ENCODE results near the gene CHML.

CHML gene

DNA sequence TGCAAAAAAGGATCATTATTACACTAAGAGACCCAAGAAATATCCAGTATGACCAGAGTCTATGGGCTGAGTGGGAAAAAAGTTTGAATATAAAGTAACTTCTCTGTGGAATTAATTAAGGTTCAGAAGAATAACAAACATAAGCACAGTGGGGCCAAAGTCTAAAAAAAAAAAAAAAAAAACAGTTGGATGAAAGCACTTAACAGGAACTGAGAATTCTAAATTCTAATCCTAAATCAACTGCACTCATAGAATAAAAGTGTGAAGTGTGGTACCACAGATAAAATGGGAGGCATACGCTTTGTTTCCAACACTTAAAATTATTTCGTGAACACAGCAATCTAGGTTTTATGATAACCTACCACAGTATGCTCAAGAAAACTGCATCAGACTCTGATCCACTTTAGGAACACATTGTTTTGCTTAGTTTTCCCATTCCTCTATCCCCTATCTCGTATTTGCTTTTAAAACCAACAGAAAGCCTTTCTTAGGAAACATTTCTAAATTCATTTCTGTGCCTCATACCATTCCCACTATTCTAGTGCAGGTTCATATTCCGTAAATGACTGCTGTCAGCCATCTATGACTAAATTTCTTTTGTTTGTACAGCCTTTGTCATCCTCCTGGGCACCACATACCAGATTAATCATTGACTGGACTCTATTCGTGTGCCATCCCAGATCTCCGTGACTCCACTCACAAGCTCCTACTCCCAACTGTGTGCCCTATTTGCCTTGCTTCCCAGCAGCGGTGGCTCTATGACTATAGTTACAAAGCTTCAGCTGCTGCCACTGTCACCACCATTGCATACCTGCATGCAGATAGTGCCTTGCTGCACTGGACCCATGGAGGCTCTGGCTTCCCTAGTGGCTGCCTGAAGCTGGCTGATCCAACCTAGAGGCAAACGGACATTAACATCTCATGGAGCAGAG lies 24.9 kb downstream of the CHML start:
- no peak for DNase-seq (ENCODE audit: low read depth)

DNA sequence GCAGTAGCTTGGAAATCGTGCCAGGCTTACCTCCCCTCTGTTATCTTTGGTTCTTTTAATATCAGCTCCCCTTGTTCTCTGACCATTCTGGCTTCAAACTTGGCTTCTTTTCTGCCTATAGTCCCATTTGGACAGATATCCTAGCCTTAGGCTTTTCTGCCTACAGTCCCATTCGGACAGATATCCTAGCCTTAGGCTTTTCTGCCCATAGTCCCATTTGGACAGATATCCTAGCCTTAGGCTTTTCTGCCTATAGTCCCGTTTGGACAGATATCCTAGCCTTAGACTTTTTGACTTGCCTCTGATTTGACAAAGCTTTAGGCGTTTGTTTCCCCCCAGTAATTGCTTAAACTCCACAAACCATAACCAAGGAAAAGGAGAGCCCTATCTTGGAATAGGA lies 25.6 kb downstream of the CHML start:
- no peak for DNase-seq (ENCODE audit: low read depth)

DNA sequence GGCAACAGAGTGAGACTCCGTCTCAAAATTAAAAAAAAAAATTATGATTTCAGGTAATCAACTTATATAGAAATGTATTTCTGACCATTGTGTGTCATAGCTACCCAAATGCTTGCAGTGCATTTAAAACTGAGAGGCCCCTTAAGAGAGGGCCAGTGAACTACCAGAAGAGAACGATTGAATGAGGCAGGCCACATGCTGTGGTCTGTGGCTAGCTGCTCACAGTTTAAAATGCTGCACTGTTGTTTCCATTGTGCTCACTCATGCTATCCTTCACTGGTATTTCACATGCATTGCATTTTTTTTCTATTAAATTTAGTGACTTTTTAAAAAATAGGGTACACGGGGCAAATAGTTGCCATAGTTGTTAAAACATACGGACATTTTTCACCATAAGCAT lies 26.0 kb downstream of the CHML start:
- DNase-seq (ENCODE audit: low read depth): no peak

DNA sequence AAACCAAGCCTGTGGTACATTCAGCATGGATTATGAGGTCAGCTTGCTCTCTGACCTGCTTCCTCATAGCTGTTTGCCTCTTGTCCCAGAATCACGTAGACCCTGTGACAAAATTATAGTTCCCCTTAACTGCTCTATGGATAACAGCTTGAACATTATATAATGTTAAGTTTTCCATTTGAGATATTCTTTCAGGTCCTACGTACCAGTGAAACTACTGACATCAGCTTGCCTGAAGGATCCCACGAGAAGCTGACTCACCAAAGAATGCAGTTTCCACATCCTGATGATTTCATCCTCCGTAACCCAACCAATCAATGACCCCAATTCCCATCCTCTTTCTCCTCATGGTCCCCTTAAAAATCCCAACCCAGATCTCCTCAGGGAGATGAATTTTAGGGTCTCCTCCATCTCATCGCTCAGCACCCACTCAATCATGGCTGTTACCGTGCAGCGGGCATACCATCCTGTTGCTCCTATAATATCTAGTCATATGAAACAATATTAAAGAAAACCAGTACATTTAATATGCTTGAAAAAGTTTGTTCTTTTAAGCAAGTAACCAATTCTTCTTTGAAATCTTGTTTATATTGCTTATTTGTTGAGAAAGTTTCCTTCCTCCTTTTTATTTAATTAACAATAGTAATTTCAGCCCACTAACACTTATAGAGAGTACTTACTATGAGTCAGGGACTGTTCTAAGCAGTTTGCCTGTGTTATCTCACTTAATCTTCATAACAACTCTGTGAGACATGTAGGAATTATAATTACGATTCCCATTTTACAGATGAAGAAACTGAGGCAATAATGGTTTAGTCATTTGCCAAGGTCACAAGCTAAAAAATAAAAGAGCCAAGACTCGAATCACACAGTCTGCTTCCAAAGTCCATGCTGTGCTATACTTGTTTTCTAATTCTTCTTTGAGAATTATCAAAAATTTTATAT lies 27.4 kb downstream of the CHML start:
- peak; percentile 85 for DNase-seq (ENCODE audit: low read depth)

DNA sequence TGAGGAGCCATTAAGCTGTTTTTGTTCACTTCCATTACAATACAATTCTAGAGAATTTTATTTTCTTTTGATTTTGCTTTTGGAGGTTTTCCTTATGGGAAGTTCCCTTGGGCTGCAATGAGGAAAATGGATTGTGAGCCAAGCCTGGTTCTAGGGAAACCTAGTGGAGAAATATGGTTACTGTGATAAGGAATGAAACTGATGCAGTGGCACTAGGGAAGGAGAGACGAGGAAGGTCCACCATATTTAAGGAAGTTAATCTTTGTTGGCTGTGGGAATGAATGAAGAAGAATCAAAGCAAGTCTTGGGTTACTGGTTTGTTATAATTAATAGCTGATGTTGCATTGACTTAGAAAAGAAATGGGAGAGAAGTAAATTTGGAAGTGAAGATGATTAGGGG lies 28.4 kb downstream of the CHML start:
- DNase-seq (ENCODE audit: low read depth): no peak

DNA sequence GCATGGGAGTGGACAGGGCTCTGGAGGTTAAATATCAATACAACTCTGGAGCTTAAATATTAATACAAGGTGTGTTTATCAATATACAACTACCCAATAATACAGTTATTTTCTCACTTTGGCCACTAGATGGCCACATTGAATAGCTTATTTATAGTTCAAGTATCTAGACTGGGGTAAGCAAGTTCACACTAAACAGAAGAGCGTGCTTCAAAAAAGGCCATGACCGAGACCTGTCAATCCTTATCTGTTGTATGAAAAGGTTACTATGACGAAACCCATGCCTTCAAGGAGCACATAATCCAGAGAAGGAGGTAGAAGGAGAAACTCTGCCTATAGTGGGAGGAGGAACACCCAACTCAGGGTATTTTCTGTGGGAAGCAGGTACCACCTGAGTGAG lies 29.1 kb downstream of the CHML start:
- DNase-seq (ENCODE audit: low read depth): peak; percentile 57

DNA sequence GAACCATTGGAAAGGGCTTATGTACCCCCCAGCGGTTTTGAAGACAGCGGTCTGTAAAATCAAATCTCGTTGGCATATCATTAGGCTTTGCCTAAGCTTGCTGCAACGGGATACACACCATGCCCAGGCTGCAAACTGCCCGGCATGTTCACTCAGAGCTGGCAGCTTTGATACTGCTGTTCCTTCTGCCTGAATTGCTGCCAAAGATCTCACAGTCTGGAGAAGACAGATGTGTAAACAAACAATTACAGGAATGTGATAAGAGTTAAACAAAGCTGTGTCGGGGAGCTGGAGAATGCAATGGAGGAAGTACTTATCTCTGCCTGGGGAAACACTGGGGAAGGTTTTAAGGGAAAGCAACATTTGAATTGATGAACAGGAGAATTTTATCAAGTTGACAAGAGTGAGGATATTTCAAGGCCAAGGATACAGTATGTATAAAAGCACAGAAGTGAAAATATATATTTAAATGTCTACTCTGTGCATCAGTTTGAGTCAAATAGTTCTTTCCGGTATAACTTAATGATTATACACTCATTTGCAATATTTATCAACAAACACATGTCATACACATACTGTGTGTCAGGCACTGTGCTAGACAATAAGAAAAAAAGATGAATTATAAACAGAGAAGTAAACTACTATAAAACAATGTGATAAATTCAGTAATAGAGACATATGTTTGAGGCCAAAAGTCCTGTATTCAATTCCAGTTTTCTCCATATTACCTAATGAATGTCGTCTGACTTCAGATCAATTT lies 29.9 kb downstream of the CHML start:
- no peak for DNase-seq (ENCODE audit: low read depth)

DNA sequence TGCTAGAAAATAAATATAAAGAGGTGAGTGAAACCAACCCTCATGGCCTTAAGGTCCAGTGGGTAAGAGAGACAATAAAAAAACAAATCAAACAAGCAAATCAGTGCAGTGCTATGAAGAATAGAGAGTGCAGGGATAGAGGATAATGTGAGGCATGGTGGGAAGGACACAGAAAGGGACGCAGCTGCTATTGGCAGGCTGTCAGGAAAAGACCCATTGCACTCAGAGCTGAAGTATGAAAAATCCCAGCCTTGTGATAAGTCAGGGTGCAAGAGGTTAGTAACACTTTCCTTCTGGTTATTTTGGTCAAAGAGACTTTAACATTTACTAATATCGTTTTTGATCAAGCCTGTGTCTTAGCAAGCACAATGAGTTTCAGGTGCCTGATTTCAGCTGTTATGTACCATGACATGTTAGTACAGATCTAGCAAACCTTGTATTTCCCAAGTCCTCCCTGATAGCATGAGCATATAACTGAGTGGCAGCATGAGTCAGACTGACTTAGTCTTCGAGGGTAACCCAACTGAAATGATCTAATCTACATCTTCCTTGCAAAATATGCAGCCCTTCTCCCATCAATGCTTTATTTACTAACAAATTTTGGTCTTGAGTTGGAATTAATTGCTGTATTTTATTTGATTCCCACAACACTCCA lies 31.7 kb downstream of the CHML start:
- DNase-seq (ENCODE audit: low read depth): no peak

DNA sequence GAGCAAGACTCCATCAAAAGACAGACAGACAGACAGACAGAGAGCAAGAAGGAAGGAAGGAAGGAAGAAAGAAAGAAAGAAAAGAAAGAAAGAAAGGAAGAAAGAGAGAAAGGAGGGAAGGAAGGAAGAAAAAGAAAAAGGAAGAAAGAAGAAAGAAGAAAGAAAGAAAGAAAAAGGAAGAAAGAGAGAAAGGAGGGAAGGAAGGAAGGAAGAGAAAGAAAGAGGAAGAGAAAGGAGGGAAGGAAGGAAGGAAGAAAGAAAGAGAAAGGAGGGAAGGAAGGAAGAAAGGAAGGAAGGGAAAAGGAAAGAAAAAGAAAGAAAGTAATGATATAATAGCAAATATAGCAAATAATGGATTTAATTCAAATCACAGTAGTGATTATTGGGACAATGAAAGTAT lies 32.7 kb downstream of the CHML start:
- DNase-seq (ENCODE audit: low read depth): no peak

DNA sequence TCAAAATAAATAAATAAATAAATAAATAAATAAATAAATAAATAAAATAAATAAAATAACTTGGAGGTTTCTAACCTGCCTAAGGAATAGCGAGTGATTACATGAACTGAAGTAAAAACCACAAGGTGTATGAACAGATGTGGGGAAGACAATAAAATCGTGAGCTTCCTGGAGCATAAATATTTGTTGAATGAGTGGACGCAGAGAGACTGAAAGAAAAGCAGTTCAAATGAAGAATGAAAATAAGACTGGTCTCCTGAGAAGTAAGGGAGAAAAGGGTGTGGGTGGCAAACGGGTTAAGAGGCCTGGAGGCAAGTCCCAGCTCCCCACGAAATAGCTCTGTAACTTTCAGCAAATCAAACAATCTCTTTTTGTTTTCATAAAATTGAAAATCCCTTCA lies 33.6 kb downstream of the CHML start:
- DNase-seq (ENCODE audit: low read depth): no peak

DNA sequence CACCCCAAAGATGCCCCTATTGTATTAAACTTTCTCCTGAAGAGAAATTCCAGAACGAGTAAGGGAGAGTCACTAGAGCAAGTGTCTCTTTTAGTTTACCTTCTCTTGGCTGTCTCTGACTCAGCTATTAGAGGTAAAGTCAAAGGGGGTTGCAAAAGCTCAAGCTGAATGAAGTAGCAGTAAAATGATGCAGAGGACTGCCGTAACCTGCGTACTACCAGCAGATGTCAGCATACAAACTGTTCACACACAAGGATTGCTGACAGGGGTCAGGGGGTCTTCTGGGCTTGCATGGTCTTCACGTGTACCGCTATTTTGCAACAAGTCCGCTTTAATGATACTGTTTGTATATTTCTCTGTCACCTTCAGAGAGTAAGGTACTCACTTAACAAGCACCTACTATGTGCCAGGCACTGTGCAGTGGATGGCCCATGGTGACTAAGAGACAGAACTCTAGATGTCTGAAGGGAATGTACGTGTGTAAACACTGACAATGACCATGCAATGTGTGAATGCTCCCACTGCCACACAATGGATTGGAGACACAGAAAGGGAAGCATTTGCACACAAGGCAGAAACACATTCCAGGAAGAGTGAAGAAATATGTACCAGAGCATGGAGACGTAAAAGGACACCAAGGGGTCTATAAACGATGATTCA lies 34.9 kb downstream of the CHML start:
- no peak for DNase-seq (ENCODE audit: low read depth)

DNA sequence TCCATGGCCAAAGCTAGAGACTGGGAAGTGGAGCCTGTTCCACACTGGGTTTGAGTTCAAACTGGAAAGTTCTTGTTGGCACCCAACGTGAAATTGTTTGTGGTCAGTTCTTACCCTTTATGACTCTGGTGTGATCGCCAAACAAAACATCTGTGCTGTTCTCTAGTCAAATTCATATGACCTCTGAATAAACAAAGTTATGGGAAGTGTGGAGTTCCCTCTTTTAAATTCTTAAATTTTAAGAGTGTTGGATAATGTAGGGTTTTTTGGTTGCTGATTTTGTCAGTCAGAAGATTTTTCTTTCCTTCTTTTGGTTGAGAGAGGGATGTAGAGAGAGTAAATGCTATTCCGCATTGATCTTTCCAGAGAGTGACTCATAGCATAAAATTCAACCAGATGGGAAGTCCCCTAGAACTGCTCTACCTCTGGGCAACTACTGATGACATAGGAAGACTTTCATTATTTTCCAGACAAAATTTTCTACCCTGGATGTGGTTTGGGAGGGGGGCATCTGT lies 36.4 kb downstream of the CHML start:
- DNase-seq (ENCODE audit: low read depth): peak; percentile 91

DNA sequence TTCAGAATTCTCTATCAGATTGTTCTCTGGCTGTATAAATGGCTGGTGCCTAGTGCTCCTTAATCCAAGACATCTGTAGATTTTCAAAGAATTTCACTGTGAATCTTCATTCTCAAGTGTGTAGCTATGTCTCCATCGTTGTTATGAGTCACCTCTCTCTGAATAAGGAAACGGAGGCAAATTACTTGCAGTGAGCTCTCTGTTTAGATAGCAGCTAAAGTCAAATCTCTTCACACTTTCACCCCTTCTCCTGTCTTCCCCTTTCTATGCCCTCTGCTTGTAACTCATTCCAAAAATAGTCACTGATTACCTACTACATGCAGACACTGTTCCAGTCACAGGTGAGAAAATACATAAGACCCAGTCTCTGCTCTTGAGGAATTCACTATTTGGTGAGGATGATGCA lies 39.7 kb downstream of the CHML start:
- DNase-seq (ENCODE audit: low read depth): no peak

DNA sequence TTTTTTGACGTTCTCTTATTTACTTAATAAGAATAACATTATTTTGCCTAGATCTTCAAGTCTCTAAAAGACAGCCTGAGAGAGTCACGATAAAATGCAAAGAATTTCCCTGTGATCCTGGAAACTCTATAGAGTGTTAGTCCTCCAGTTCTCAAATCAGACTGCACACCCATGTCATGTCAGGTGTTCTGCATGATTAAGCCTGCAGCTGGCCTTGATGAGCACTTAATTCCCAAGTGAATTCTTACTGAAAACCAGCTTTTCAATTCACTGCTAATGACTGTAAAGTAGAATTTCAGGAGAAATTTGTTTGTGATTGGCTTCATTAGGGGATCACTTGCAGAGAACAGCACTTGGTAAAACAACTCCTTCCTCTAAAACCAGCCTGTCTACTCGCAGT lies 41.9 kb downstream of the CHML start:
- DNase-seq (ENCODE audit: low read depth): no peak

DNA sequence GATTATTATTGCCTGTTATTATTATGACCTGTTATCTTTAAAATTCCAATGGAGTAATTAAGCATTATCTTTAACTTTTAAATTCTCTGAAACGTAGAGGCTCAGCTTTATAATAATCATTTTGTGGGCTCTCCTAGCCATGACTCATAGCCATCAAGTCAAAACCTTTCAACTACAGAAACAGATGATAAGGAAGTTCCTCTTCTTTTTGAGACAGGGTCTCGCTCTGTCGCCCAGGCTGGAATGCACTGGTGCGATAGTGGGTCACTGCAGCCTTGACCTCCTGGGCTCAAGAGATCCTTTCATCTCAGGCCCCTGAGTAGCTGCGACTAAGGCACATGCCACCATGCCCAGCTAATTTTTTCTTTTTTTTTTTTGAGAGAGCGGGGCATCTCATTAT lies 43.5 kb downstream of the CHML start:
- no peak for DNase-seq (ENCODE audit: low read depth)

DNA sequence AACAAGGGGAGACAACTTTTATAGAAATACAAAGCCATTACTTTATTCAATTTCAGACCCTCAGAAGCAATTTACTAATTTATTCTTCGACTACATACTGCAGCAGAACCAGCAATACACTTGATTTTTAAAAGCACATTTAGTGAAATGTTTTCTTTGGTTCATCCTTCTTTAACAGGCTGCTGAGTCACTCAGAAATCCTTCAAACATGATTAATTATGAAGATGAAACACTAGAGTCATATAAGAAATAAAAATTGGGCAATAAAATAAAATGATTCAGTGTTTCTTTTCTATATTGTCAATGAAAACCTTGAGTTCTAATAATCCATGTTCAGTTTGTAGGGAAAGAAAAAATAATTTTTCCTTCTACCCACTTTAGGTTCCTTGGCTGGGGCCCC lies 47.0 kb downstream of the CHML start:
- DNase-seq (ENCODE audit: low read depth): peak; percentile 57

DNA sequence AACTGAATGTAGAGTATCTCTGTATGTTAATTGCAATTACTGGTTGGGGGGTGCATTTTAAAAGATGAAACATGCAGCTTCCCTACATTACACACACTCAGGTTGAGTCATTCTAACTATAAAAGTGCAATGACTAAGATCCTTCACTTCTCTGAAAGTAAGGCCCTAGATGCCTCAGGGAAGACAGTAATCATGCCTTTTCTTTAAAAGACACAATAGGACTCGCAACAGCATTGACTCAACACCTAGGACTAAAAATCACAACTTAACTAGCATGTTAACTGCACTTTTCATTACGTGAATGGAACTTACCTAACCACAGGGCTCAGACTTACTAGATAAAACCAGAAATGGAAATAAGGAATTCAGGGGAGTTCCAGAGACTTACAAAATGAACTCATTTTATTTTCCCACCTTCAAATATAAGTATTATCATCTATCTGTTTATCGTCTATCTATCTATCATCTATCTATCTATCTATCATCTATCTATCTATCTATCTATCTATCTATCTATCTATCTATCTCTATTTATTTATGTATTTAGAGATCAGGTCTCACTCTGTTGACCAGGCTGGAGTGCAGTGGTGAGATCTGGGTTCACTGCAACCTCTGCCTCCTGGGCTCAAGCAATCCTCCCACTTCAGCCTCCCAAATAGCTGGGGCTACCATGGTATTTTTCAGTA lies 47.8 kb downstream of the CHML start:
- no peak for DNase-seq (ENCODE audit: low read depth)

DNA sequence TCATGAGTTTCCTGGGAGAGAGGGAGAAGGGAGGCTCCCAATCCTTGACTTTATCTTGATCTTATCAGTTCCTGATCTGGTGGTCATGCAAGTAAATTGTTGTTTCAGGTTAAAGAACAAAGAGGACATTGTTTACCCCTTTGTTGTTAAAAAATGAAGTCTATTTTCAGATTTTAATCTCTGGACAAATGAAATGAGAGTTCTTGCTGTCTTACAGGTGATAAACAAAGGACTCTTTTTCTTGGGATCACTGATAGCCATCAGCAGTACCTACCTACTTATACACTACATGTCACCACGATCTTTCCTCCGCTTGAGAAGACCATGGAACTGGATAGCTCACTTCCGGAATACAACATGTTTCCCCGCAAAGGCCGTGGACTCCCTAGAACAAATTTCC lies 48.4 kb downstream of the CHML start:
- no peak for DNase-seq (ENCODE audit: low read depth)

DNA sequence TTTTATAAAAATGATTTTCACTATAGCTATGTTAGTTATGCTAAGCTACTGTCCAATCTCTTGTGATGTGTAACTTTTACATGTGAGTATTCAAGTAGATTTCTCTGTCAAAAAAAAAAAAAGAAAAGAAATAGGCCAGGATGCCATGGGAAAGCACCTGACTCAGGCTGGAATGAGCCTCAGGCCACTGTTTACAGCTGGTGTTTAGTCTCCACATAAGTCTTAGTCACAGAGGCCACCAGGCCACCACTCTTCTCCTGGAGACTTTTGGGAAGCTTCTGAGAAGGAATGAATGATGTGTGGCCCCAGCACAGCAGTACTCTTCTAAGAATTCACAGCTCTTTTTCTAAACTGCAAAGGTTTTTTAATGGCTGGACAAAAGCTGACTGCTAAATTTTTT lies 48.9 kb downstream of the CHML start:
- no peak for DNase-seq (ENCODE audit: low read depth)

DNA sequence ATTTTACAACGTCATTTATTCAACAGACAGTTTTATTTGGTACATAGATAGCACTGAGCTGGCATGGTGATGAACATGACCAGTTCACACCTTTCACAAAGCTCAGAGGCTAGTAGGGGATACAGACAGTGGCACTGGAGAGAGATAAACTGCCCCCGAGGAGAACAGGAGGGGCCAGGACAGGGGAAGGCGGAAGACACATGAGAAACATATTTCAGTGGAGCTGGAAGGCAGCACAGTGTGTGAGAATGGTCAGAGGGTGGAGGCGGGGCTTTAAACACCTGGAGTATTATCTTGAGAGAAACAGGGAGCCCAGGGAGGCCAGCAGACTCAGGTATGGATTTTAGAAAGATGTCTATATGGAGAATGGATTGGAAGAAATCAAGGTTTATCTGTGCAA lies 49.5 kb downstream of the CHML start:
- DNase-seq (ENCODE audit: low read depth): no peak

Measured in stromal cell of bone marrow (primary cell).